Measurements from ENCODE around the gene CELA2B. TPM values are rescaled to one million over a fixed set of nuclear protein-coding genes. Genes with fewer than 3 reads are reported as not detected.

Gene CELA2B
- total and polyA plus RNA-seq, 10 of the 15 experiments (the other 5 are each of a cell fraction or from before 2014, with no cell fraction given), result not detected

GRCh38 chr1:15453734-15454133 is 22.2 kb upstream of the CELA2B start:
- in situ Hi-C loops (cut with MboI) (no loop called here), intact Hi-C loops (cut with micrococcal nuclease; ENCODE audit: unreplicated experiment) (no loop called here)
- ChIA-PET RAD21 (ENCODE audit: unreplicated experiment) (no interaction called here), CTCF (no interaction called here), POLR2A (no interaction called here), SMC1A (ENCODE audit: uncharacterized antibody, unreplicated experiment) (no interaction called here)
- BruUV-seq (replicated peaks), result no TSS peak
- Histone ChIP-seq H3K4me3 (no peak overlapping the region), H4K20me1 (ENCODE audit: control insufficient read depth, insufficient read depth) (no peaks in the 10 kb centered on the region), H3K4me1 (ENCODE audit: control insufficient read depth, insufficient read depth, low read length) (peaks cover 4% of the 10 kb centered on the region), H3K79me2 (ENCODE audit: control insufficient read depth, insufficient read depth, low read length) (no peaks in the 10 kb centered on the region), H3K36me3 (ENCODE audit: control insufficient read depth in 2 of 2, insufficient read depth in 2 of 2, low read length in 1 of 2) (no peaks in the 10 kb centered on the region), H3K4me2 (ENCODE audit: control insufficient read depth, insufficient read depth) (no peak overlapping the region), H2AFZ (ENCODE audit: control insufficient read depth, low read depth, low read length) (no peak overlapping the region), H3K9me3 (replicated peaks; ENCODE audit: control insufficient read depth, insufficient read depth, low read length) (no peaks in the 10 kb centered on the region; the same call in 2 of the 3 replicates), H3K27me3 (replicated peaks in 1 of 2; ENCODE audit: control insufficient read depth in 2 of 2, insufficient read depth in 2 of 2, low read length in 1 of 2) (no peaks in the 10 kb centered on the region), H3K27ac (ENCODE audit: control insufficient read depth, insufficient read depth) (no peak overlapping the region), H3K9ac (ENCODE audit: control insufficient read depth, insufficient read depth, low read length) (no peak overlapping the region)
- no peak for ATAC-seq
- DNase-seq (ENCODE audit: low read depth, low spot score), result no peak
- 24% methylated on average over 11 of the region's 11 CpGs for WGBS (ENCODE audit: insufficient coverage, insufficient replicate concordance, low lambda C conversion rate, missing lambda C conversion rate)
- no peak for FAIRE-seq
- TF ChIP-seq ZNF24 (IDR thresholded peaks at IDR 0.05) (no peak), SIX5 (IDR thresholded peaks at IDR 0.05; ENCODE audit: low read depth, low read length, severe bottlenecking) (no peak), BMI1 (IDR thresholded peaks at IDR 0.05; ENCODE audit: borderline replicate concordance) (no peak), SMAD1 (IDR thresholded peaks at IDR 0.05; ENCODE audit: low read depth, partially characterized antibody) (no peak), RAD51 (IDR thresholded peaks at IDR 0.05) (no peak), POU2F2 (IDR thresholded peaks at IDR 0.05; ENCODE audit: borderline replicate concordance, low read depth, low read length) (no peak), IRF4 (IDR thresholded peaks at IDR 0.05; ENCODE audit: low read depth, low read length) (no peak), PML (IDR thresholded peaks at IDR 0.05; ENCODE audit: low read length) (no peak), NR2F1 (conservative IDR thresholded peaks at IDR 0.05) (no peak), SMAD5 (IDR thresholded peaks at IDR 0.05; ENCODE audit: low read depth) (no peak), BRCA1 (IDR thresholded peaks at IDR 0.05; ENCODE audit: low read depth, low read length) (no peak), MTA3 (IDR thresholded peaks at IDR 0.05; ENCODE audit: borderline replicate concordance, low read length) (no peak), ZBED1 (IDR thresholded peaks at IDR 0.05; ENCODE audit: borderline replicate concordance) (no peak), RFX5 (IDR thresholded peaks at IDR 0.05; ENCODE audit: low read depth, low read length) (no peak), SP1 (IDR thresholded peaks at IDR 0.05; ENCODE audit: low read depth, low read length) (no peak), SIN3A (IDR thresholded peaks at IDR 0.05; ENCODE audit: low read depth, low read length) (no peak), GATAD2B (conservative IDR thresholded peaks at IDR 0.05; ENCODE audit: low read depth) (no peak), CHD2 (IDR thresholded peaks at IDR 0.05; ENCODE audit: borderline replicate concordance, low read depth, low read length) (no peak)
- TF ChIP-seq, protein P1, sequence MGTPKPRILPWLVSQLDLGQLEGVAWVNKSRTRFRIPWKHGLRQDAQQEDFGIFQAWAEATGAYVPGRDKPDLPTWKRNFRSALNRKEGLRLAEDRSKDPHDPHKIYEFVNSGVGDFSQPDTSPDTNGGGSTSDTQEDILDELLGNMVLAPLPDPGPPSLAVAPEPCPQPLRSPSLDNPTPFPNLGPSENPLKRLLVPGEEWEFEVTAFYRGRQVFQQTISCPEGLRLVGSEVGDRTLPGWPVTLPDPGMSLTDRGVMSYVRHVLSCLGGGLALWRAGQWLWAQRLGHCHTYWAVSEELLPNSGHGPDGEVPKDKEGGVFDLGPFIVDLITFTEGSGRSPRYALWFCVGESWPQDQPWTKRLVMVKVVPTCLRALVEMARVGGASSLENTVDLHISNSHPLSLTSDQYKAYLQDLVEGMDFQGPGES (IDR thresholded peaks at IDR 0.05), result no peak

Data from GM12878 (cell line).